Measurements from ENCODE around the gene TANGO6. TPM values are rescaled to one million over a fixed set of nuclear protein-coding genes. Genes with fewer than 3 reads are reported as not detected.

Gene TANGO6
- total RNA-seq, 4 donors from 2014 or later, result 16.7 to 24.4 (median 20.2) TPM

- Histone ChIP-seq H3K9me3 (no peaks in the 10 kb centered on the region), H3K36me3 (no peaks in the 10 kb centered on the region), H3K4me3 (replicated peaks in 1 of 3) (no peak overlapping the region), H3K27me3 (no peaks in the 10 kb centered on the region), H3K27ac (peak overlapping the region; percentile 47 to 82 (median 48)), H3K4me1 (peaks cover 22 to 32% of the 10 kb centered on the region in 2 donors)
- WGBS, 2 donors, result 71 to 73% methylated on average over 6 of the region's 6 CpGs
- TF ChIP-seq POLR2A (IDR thresholded peaks at IDR 0.05) (no peak), CTCF (IDR thresholded peaks at IDR 0.05) (no peak)
- no peak for DNase-seq
- intact Hi-C loops (cut with DNase I), result no loop called here
These were observed 194.2 kb downstream of the TANGO6 start for GRCh38 chr16:69037373-69038160.

GRCh38 chr16:69039333-69039941 is 196.1 kb downstream of the TANGO6 start:
- Histone ChIP-seq H3K4me1 (peaks cover 22 to 32% of the 10 kb centered on the region in 2 donors), H3K27me3 (no peaks in the 10 kb centered on the region), H3K9me3 (no peaks in the 10 kb centered on the region), H3K27ac (peak overlapping the region in 1 of 3 donors; percentile 48), H3K4me3 (replicated peaks in 1 of 3) (no peak overlapping the region), H3K36me3 (no peaks in the 10 kb centered on the region)
- DNase-seq, result no peak
- intact Hi-C loops (cut with DNase I), result no loop called here
- TF ChIP-seq POLR2A (IDR thresholded peaks at IDR 0.05), result no peak
- TF ChIP-seq CTCF (IDR thresholded peaks at IDR 0.05), result no peak
- 77 to 78% methylated on average over 4 of the region's 4 CpGs for WGBS, 2 donors

- H3K36me3 ChIP-seq, result no peaks in the 10 kb centered on the region
- DNase-seq, result no peak
- H3K27me3 ChIP-seq, result no peaks in the 10 kb centered on the region
- intact Hi-C loops (cut with DNase I), result no loop called here
- H3K27ac ChIP-seq, result peak overlapping the region in 1 of 3 donors; percentile 20
- H3K4me1 ChIP-seq, result peaks cover 22 to 27% of the 10 kb centered on the region in 2 donors
- no peaks in the 10 kb centered on the region for H3K9me3 ChIP-seq
- H3K4me3 ChIP-seq (replicated peaks in 1 of 3), result no peak overlapping the region
- WGBS, 2 donors, result 92 to 97% methylated on average over 6 of the region's 6 CpGs
- TF ChIP-seq POLR2A (IDR thresholded peaks at IDR 0.05) (no peak), CTCF (IDR thresholded peaks at IDR 0.05) (no peak)
These were observed 197.0 kb downstream of the TANGO6 start for GRCh38 chr16:69040144-69040909.

GRCh38 chr16:69048328-69049120 is 205.2 kb downstream of the TANGO6 start:
- no peak for DNase-seq
- Histone ChIP-seq H3K27ac (no peak overlapping the region), H3K4me1 (no peaks in the 10 kb centered on the region), H3K9me3 (no peaks in the 10 kb centered on the region), H3K36me3 (no peaks in the 10 kb centered on the region), H3K27me3 (no peaks in the 10 kb centered on the region), H3K4me3 (replicated peaks in 1 of 3) (no peak overlapping the region)
- TF ChIP-seq CTCF (IDR thresholded peaks at IDR 0.05) (no peak), POLR2A (IDR thresholded peaks at IDR 0.05) (no peak)
- 92 to 95% methylated on average over 4 of the region's 4 CpGs for WGBS, 2 donors
- intact Hi-C loops (cut with DNase I), result no loop called here
